Neural cell (in vitro differentiated cells): ENCODE results near the gene ZNF688. TPM values are rescaled to one million over a fixed set of nuclear protein-coding genes. Genes with fewer than 3 reads are reported as not detected.

Experiments
- polyA plus RNA-seq: library from polyadenylated mRNA; depleted of rRNA; stranded (reverse); fragments of >200 nt; gene quantifications from 2 replicates; pipeline ENCODE4 v1.2.3, GENCODE V29; 2014
- small RNA-seq, 3 experiments: library from RNA; depleted of rRNA; stranded (forward); fragments of <200 nt; gene quantifications; one replicate each; pipeline ENCODE3, GENCODE V24; 2012

Gene ZNF688
- polyA plus RNA-seq, 1 donor from 2014 or later = 28.4 TPM

Small RNA genes lying within 50 kb of the gene (small RNA-seq; reads per million reads assigned to genes)
- 0 reads per million in 3 experiments for gene AC093249.4

Other genes starting within 250 kb of the ZNF688 start
- gene CD2BP2, start 216.4 kb downstream of the ZNF688 start, polyA plus RNA-seq = 76.3 and 83.3 TPM in 2 replicates
- gene TBC1D10B, start 201.2 kb downstream of the ZNF688 start, polyA plus RNA-seq = 24.1 and 32.5 TPM in 2 replicates
- not detected in 2 replicates for gene MYL11, start 196.9 kb downstream of the ZNF688 start, polyA plus RNA-seq
- 0.38 TPM in 1 of 2 replicates, not detected in the other for gene SEPTIN1, start 189.2 kb downstream of the ZNF688 start, polyA plus RNA-seq
- 42.3 and 48.9 TPM in 2 replicates for gene ZNF48, start 176.3 kb downstream of the ZNF688 start, polyA plus RNA-seq
- gene ZNF771, start 164.1 kb downstream of the ZNF688 start, polyA plus RNA-seq = 10.2 and 11.7 TPM in 2 replicates
- gene DCTPP1, start 141.7 kb downstream of the ZNF688 start, polyA plus RNA-seq = 47.3 and 60.4 TPM in 2 replicates
- 9.8 and 11.1 TPM in 2 replicates for gene SEPHS2, start 125.8 kb downstream of the ZNF688 start, polyA plus RNA-seq
- gene ITGAL, start 99.0 kb downstream of the ZNF688 start, polyA plus RNA-seq = not detected in 2 replicates
- gene ZNF768, start 45.1 kb downstream of the ZNF688 start, polyA plus RNA-seq = 54.4 and 56.5 TPM in 2 replicates
- gene ZNF747, start 36.9 kb downstream of the ZNF688 start, polyA plus RNA-seq = 5.7 and 8.4 TPM in 2 replicates
- 10.5 and 14.9 TPM in 2 replicates for gene ZNF764, start 13.3 kb downstream of the ZNF688 start, polyA plus RNA-seq
- 26.4 and 44.1 TPM in 2 replicates for gene ZNF785, start 14.0 kb upstream of the ZNF688 start, polyA plus RNA-seq
- gene ZNF689, start 38.7 kb upstream of the ZNF688 start, polyA plus RNA-seq = 10.6 and 13.9 TPM in 2 replicates
- gene PRR14, start 79.2 kb upstream of the ZNF688 start, polyA plus RNA-seq = 23.3 and 31.2 TPM in 2 replicates
- 19.0 and 24.2 TPM in 2 replicates for gene FBRS, start 86.7 kb upstream of the ZNF688 start, polyA plus RNA-seq
- 0.76 and 2.4 TPM in 2 replicates for gene SRCAP, start 127.5 kb upstream of the ZNF688 start, polyA plus RNA-seq
- 41.5 and 55.2 TPM in 2 replicates for gene PHKG2, start 176.7 kb upstream of the ZNF688 start, polyA plus RNA-seq
- 17.0 and 23.3 TPM in 2 replicates for gene CFAP119, start 190.3 kb upstream of the ZNF688 start, polyA plus RNA-seq
- 85.2 and 94.4 TPM in 2 replicates for gene RNF40, start 190.6 kb upstream of the ZNF688 start, polyA plus RNA-seq
- gene ZNF629, start 215.5 kb upstream of the ZNF688 start, polyA plus RNA-seq = 10.4 and 14.1 TPM in 2 replicates